OCI-LY7 (cell line): ENCODE measurements around the gene FCRLB. TPM values are rescaled to one million over a fixed set of nuclear protein-coding genes. Genes with fewer than 3 reads are reported as not detected.
A peak's percentile ranks its signal among the peaks of the same experiment; 100 is the strongest.

Experiments used
- BruUV-seq: library from RNA; stranded (reverse); fragments of 400-500 nt; replicated peaks from 2 replicates; lab custom pipeline; 2021; lab: Mats Ljungman, UMichigan
- CTCF ChIA-PET: fragments of 300-600 bp; sonication (Branson Sonifier 250); formaldehyde crosslinking; loops from one replicate; lab custom pipeline; 2022; ENCODE audit warnings: antibody characterized with exemption; ENCODE audit not compliant: unreplicated experiment; lab: Charles Lee
- POLR2A ChIA-PET: fragments of 300-600 bp; sonication (Branson Sonifier 250); formaldehyde crosslinking; loops from one replicate; lab custom pipeline; 2022; ENCODE audit warnings: antibody characterized with exemption; lab: Charles Lee
- DNase-seq: peaks from one replicate; pipeline ENCODE4 v3.0.0-alpha.2; 2015; ENCODE audit warnings: low spot score
- H2AFZ ChIP-seq: fragments of 200-600 bp; sonication (generic), shearing (Covaris generic); 2 replicates; pipeline ENCODE4 v1.6.1; 2014; ENCODE audit warnings: mild to moderate bottlenecking, antibody characterized with exemption, low read length, moderate library complexity
- H3K27ac ChIP-seq: fragments of 200-600 bp; sonication (generic); 2 replicates; pipeline ENCODE4 v1.5.1; 2014; ENCODE audit warnings: mixed run types, low read depth, mild to moderate bottlenecking, moderate library complexity, low read length, inconsistent platforms; ENCODE audit not compliant: poor library complexity, severe bottlenecking
- H3K36me3 ChIP-seq: fragments of 200-600 bp; sonication (generic); 2 replicates; pipeline ENCODE4 v1.6.1; 2014; ENCODE audit warnings: mild to moderate bottlenecking, antibody characterized with exemption, low read length, moderate library complexity, mixed read lengths; ENCODE audit not compliant: insufficient read depth
- H3K4me1 ChIP-seq: fragments of 200-600 bp; sonication (generic); 2 replicates; pipeline ENCODE4 v1.5.1; 2014; ENCODE audit warnings: mild to moderate bottlenecking, low read length; ENCODE audit not compliant: insufficient read depth, poor library complexity, severe bottlenecking
- H3K4me2 ChIP-seq: fragments of 200-600 bp; sonication (generic); 2 replicates; pipeline ENCODE4 v1.6.1; 2014; ENCODE audit warnings: mild to moderate bottlenecking, low read length
- H3K4me3 ChIP-seq: fragments of 200-600 bp; sonication (generic); 2 replicates; pipeline ENCODE4 v1.5.1; 2014; ENCODE audit warnings: mild to moderate bottlenecking, low read depth, low read length; ENCODE audit not compliant: poor library complexity, severe bottlenecking
- H3K79me2 ChIP-seq: fragments of 200-600 bp; sonication (generic); 2 replicates; pipeline ENCODE4 v1.6.1; 2016; ENCODE audit warnings: low read depth, mild to moderate bottlenecking, low read length, moderate library complexity, mixed read lengths; ENCODE audit not compliant: insufficient read depth
- H3K9me2 ChIP-seq: fragments of 200-600 bp; sonication (generic); 2 replicates; pipeline ENCODE4 v1.6.1; 2016; ENCODE audit warnings: mild to moderate bottlenecking, low read length, mixed read lengths; ENCODE audit not compliant: insufficient read depth
- H3K9me3 ChIP-seq: fragments of 200-600 bp; sonication (generic); 2 replicates; pipeline ENCODE4 v1.6.1; 2014; ENCODE audit warnings: mild to moderate bottlenecking, mixed run types, low read length, mixed read lengths
- H4K20me1 ChIP-seq: fragments of 200-600 bp; sonication (generic); 2 replicates; pipeline ENCODE4 v1.6.1; 2014; ENCODE audit warnings: mild to moderate bottlenecking, antibody characterized with exemption, low read length, moderate library complexity, mixed read lengths; ENCODE audit not compliant: insufficient read depth
- CTCF ChIP-seq: fragments of 200-600 bp; sonication (generic); conservative IDR thresholded peaks from 2 replicates; pipeline ENCODE4 v1.5.1; 2014; ENCODE audit warnings: mild to moderate bottlenecking, antibody characterized with exemption, low read length, moderate library complexity, mixed read lengths
- EZH2phosphoT487 ChIP-seq: fragments of 200-600 bp; sonication (generic); IDR thresholded peaks from 2 replicates; pipeline ENCODE4 v1.6.1; 2018; ENCODE audit warnings: low read depth, borderline replicate concordance, mild to moderate bottlenecking, mixed run types, antibody characterized with exemption, low read length, moderate library complexity, mixed read lengths
- intact Hi-C: fragments of 100-400 bp; cut with micrococcal nuclease; formaldehyde crosslinking; loops from one replicate; pipeline ENCODE4 v1.10.0; 2022; ENCODE audit not compliant: unreplicated experiment
- total RNA-seq, 2 experiments: library from RNA; depleted of rRNA in 1 of 2; stranded (reverse); fragments of >200 nt in 1 of 2; shearing (Covaris generic) in 1 of 2; gene quantifications; 2 replicates each; pipeline ENCODE4 v1.2.3, GENCODE V29; 2014 to 2022

FCRLB gene
- total RNA-seq, 2 experiments from 2014 or later, result 2.6 to 3.8 TPM

DNA sequence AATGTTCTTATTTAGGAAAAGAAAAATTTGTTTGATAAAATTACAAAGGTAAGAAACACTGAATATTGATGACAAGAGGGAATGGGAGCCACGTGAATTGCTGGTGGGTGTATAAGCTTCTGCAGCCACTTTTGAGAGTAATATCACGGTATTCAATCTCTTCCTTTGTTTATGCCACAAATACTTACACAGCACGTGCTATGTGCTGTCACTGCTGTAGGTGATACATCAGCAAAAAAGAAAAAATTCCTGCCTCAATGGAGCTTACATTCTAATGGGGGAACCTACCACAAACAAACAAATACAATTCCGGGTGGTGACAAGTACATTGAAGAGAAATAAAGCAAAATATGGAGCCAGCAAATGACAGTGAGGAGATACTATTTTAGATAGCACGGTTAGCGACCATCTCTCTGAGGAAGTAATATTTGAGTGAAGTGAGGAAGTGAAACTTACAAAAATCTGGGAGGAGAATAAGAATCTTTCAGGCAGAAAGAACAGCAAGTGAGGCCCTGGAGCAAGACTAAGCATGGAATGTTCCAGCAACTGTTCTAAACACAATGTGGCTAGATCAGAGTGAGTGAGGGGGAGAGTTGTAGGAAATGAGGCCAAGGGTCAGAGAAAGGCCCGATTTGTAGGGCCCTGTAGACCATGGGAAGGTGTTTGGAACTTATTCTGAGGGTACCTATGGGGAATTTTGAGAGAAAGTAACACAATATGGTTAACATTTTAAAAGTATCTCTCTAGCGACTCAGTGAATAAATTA, 2.6 kb upstream of the FCRLB start:
- H2AFZ ChIP-seq, result peak overlapping the region; percentile 91
- peak overlapping the region; percentile 89 for H3K4me2 ChIP-seq
- H3K36me3 ChIP-seq, result peaks cover 14% of the 10 kb centered on the region
- TF ChIP-seq CTCF (no peak), EZH2phosphoT487 (no peak)
- DNase-seq, result peak; percentile 82
- ChIA-PET POLR2A (interaction anchor here (0.6 to 5.5 kb wide), 3 partner anchors 8 to 578 kb away, joined by 3 to 55 read pairs (median 31); partner anchors contain the start of gene FCRLA), CTCF (no interaction called here)
- H3K9me2 ChIP-seq, result no peaks in the 10 kb centered on the region
- no peaks in the 10 kb centered on the region for H3K9me3 ChIP-seq
- no TSS peak for BruUV-seq
- H4K20me1 ChIP-seq, result no peaks in the 10 kb centered on the region
- H3K27ac ChIP-seq, result peak overlapping the region; percentile 95
- H3K4me3 ChIP-seq, result peak overlapping the region; percentile 52
- H3K4me1 ChIP-seq, result peaks cover 83% of the 10 kb centered on the region
- H3K79me2 ChIP-seq, result no peaks in the 10 kb centered on the region
- intact Hi-C loops, result no loop called here

DNA sequence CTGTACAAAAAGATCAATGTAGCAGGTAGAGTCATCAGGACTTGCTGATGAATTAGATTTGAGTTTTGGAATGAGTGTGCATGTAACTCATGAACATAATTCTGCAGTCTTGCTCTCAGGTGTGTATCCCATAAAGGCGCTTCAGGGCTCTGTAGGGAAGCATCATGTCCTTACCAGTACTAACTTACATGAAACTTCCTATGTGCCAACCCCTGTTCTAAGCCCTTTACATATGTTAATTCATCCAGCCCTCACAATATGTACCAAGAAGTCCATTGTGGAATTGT, 2.1 kb upstream of the FCRLB start:
- no peak for DNase-seq
- Histone ChIP-seq H3K4me3 (peak overlapping the region; percentile 52), H3K36me3 (peaks cover 9% of the 10 kb centered on the region), H3K9me3 (no peaks in the 10 kb centered on the region), H3K4me2 (peak overlapping the region; percentile 89), H3K9me2 (no peaks in the 10 kb centered on the region), H3K4me1 (peaks cover 79% of the 10 kb centered on the region), H3K27ac (peak overlapping the region; percentile 95), H4K20me1 (no peaks in the 10 kb centered on the region), H3K79me2 (no peaks in the 10 kb centered on the region), H2AFZ (peak overlapping the region; percentile 91; the same call in 1 of the 2 replicates)
- ChIA-PET CTCF (no interaction called here), POLR2A (interaction anchor here (1.8 kb wide), 1 partner anchor 12 kb away, joined by 17 read pairs; the partner anchor contains the start of gene FCRLA)
- intact Hi-C loops, result no loop called here
- BruUV-seq, result no TSS peak
- TF ChIP-seq CTCF, result no peak
- TF ChIP-seq EZH2phosphoT487, result no peak

DNA sequence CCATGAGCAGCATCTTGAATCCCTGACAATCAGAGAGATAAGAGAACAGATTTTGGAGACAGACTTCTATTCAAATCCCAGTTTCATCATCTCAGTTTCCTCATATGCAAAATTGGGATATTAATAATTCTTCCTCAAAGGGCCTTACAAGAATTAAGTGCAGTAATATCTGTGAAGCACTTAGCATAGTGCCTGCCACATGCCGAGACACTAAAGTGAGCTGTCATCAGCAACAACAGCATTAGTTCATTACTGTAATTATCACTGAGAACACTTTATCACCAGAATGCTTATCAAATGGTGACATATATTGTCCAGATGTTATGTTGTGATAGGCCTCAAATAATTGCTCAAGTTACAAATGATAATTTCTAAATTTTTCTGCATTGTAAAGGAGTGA, 922 bp upstream of the FCRLB start:
- Histone ChIP-seq H2AFZ (peak overlapping the region; percentile 91), H3K9me3 (no peaks in the 10 kb centered on the region), H3K4me3 (no peak overlapping the region), H3K4me1 (peaks cover 79% of the 10 kb centered on the region), H3K79me2 (no peaks in the 10 kb centered on the region), H3K4me2 (peak overlapping the region; percentile 89), H3K9me2 (no peaks in the 10 kb centered on the region), H3K27ac (peak overlapping the region; percentile 95), H4K20me1 (no peaks in the 10 kb centered on the region), H3K36me3 (no peaks in the 10 kb centered on the region)
- CTCF ChIA-PET, result no interaction called here
- no peak for TF ChIP-seq CTCF
- no peak for TF ChIP-seq EZH2phosphoT487
- no peak for DNase-seq
- BruUV-seq, result no TSS peak
- POLR2A ChIA-PET, result interaction anchor here (0.6 to 1.8 kb wide), 5 partner anchors 13 to 182 kb away, joined by 3 to 17 read pairs (median 3); partner anchors contain the start of gene FCRLA
- intact Hi-C loops, result no loop called here
